ENCODE measurements around the gene ERGIC3. TPM values are rescaled to one million over a fixed set of nuclear protein-coding genes. Genes with fewer than 3 reads are reported as not detected.

The ERGIC3 gene
- total and polyA plus RNA-seq, 2 donors (not counting 1 experiment from before 2014, with no cell fraction given), result 191 to 254 TPM

DNA sequence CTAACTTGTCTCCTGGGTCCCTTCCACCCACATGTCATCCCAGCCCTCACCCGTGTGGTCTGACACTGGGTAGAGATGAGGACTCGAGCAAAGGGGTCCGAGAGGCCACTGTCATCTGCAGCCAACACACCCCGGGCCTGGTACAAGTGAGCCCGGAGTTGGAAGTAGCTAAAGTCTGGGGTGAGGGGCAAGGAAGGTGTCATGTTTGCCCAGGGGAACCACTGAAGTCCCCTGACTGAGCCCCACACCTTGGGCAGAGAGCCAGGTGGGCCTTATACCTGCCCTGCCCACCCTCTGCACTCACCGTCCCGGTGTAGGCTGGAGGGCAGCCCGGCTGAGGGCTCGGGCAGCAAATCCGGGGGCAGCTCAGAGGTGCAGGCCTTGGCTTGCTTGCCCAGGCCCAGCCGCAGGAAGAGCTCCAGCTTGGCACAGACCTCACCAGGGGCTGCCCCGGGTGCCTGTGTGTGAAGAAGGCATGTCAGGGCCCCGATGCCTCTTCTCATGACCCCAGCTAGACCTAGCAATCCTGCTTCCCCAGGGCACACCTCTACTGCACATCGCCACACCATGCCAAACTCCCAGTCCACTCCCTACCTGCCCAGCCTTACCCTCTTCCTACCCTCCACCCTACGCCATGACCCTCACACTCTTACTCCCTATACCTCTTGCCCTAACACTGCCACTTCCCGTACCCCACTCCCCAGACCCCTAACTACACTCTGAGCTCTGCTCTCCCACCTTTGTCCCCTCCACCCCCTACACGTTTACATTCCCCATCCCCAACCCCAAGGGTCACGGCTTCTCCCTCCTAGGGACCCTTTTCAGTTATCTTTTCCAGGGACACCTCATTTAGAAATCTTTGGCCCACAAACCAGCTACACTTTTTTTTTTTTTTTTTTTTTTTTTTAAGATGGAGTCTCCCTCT lies 42.0 kb downstream of the ERGIC3 start:
- CTCF ChIA-PET, result no interaction called here
- Histone ChIP-seq H3K36me3 (replicated peaks in 1 of 2; ENCODE audit: control extremely low read depth in 1 of 2, control insufficient read depth in 1 of 2, extremely low read depth in 1 of 2, insufficient read depth in 2 of 2, low read length in 1 of 2) (no peaks in the 10 kb centered on the region), H3K27ac (ENCODE audit: low read length in 2 of 2) (no peak overlapping the region), H3K9ac (ENCODE audit: low read length) (no peak overlapping the region), H3K4me2 (replicated peaks; ENCODE audit: low read depth, low read length, poor library complexity, severe bottlenecking) (no peak overlapping the region), H3K4me3 (ENCODE audit: control extremely low read depth in 1 of 5, extremely low read depth in 1 of 5, insufficient read depth in 1 of 5, low read depth in 2 of 5, low read length in 4 of 5) (no peak overlapping the region), H3K4me1 (ENCODE audit: control insufficient read depth in 2 of 2, insufficient read depth in 2 of 2, low read length in 2 of 2) (no peaks in the 10 kb centered on the region), H3K27me3 (replicated peaks in 1 of 4; ENCODE audit: control extremely low read depth in 1 of 4, control insufficient read depth in 3 of 4, insufficient read depth in 4 of 4, low read length in 3 of 4) (peaks cover 0 to 8% (median 0%) of the 10 kb centered on the region in 4 experiments), H2AFZ (ENCODE audit: insufficient read depth, low read depth, low read length, poor library complexity, severe bottlenecking) (no peak overlapping the region), H4K20me1 (ENCODE audit: control insufficient read depth, insufficient read depth, low read length, poor library complexity, severe bottlenecking) (no peaks in the 10 kb centered on the region), H3K79me2 (ENCODE audit: control insufficient read depth, insufficient read depth, low read length) (no peaks in the 10 kb centered on the region), H3K9me3 (ENCODE audit: control extremely low read depth in 1 of 3, control insufficient read depth in 2 of 3, insufficient read depth in 1 of 3, low read length in 2 of 3) (peaks cover 0 to 14% (median 7%) of the 10 kb centered on the region in 3 donors)
- intact Hi-C loops (cut with micrococcal nuclease), result no loop called here
- ATAC-seq (ENCODE audit: low read depth), result no peak
- H3K4me3 Mint-ChIP-seq, result no peak overlapping the region
- DNase-seq, result no peak
- POLR2A ChIA-PET, result no interaction called here
- H3K27ac Mint-ChIP-seq, result no peak overlapping the region
- peaks cover 8% of the 10 kb centered on the region for H3K27me3 Mint-ChIP-seq
- H3K4me1 Mint-ChIP-seq, result no peaks in the 10 kb centered on the region
- H3K9me3 Mint-ChIP-seq (ENCODE audit: insufficient read depth), result peaks cover 4% of the 10 kb centered on the region
- WGBS (ENCODE audit: insufficient coverage), result 94% methylated on average over 16 of the region's 18 CpGs
- TF ChIP-seq EZH2 (IDR thresholded peaks at IDR 0.05; ENCODE audit: borderline replicate concordance, insufficient read depth, low read depth, low read length, poor library complexity, severe bottlenecking), result no peak
- TF ChIP-seq, protein P1, sequence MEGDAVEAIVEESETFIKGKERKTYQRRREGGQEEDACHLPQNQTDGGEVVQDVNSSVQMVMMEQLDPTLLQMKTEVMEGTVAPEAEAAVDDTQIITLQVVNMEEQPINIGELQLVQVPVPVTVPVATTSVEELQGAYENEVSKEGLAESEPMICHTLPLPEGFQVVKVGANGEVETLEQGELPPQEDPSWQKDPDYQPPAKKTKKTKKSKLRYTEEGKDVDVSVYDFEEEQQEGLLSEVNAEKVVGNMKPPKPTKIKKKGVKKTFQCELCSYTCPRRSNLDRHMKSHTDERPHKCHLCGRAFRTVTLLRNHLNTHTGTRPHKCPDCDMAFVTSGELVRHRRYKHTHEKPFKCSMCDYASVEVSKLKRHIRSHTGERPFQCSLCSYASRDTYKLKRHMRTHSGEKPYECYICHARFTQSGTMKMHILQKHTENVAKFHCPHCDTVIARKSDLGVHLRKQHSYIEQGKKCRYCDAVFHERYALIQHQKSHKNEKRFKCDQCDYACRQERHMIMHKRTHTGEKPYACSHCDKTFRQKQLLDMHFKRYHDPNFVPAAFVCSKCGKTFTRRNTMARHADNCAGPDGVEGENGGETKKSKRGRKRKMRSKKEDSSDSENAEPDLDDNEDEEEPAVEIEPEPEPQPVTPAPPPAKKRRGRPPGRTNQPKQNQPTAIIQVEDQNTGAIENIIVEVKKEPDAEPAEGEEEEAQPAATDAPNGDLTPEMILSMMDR (IDR thresholded peaks at IDR 0.05), result no peak

DNA sequence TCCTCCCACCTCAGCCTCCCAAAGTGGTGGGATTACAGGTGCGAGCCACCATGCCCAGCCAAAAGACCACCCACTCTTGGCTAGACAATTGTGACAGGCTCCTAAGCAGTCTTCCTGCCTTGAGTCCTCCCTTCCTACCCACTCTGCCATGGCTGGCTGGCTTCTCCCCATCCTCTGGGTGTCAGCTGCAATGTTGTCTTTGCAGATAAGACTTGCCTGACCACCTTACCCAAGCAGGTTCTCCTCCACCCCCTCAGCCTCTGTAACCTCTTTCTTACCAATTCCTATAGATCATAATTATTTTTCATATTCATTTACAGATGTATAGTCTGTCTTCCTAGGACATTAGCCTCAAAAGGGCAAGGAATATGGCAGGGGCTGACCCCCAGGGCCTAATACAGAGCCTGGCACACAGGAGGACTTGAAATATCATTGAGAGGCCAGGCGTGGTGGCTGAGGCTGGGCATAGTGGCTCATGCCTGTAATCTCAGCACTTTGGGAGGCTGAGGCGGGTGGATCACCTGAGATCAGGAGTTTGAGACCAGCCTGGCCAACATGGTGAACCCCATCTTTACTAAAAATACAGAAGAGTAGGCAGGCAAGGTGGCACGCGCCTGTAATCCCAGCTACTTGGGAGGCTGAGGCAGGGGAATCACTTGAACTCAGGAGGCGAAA lies 45.0 kb downstream of the ERGIC3 start:
- ChIA-PET CTCF (no interaction called here), POLR2A (no interaction called here)
- H3K9me3 ChIP-seq (ENCODE audit: control extremely low read depth in 1 of 3, control insufficient read depth in 2 of 3, insufficient read depth in 1 of 3, low read length in 2 of 3), result peaks cover 0 to 12% (median 2%) of the 10 kb centered on the region in 3 donors
- Mint-ChIP-seq H3K4me1 (no peaks in the 10 kb centered on the region), H3K27ac (no peak overlapping the region), H3K27me3 (peaks cover 8% of the 10 kb centered on the region), H3K9me3 (ENCODE audit: insufficient read depth) (no peaks in the 10 kb centered on the region), H3K4me3 (no peak overlapping the region)
- H3K4me2 ChIP-seq (replicated peaks; ENCODE audit: low read depth, low read length, poor library complexity, severe bottlenecking), result no peak overlapping the region
- no peaks in the 10 kb centered on the region for H3K36me3 ChIP-seq (replicated peaks in 1 of 2; ENCODE audit: control extremely low read depth in 1 of 2, control insufficient read depth in 1 of 2, extremely low read depth in 1 of 2, insufficient read depth in 2 of 2, low read length in 1 of 2)
- H3K79me2 ChIP-seq (ENCODE audit: control insufficient read depth, insufficient read depth, low read length), result no peaks in the 10 kb centered on the region
- TF ChIP-seq, protein P1 (IDR thresholded peaks at IDR 0.05), result no peak
- TF ChIP-seq EZH2 (IDR thresholded peaks at IDR 0.05; ENCODE audit: borderline replicate concordance, insufficient read depth, low read depth, low read length, poor library complexity, severe bottlenecking), result no peak
- H3K9ac ChIP-seq (ENCODE audit: low read length), result no peak overlapping the region
- H3K4me1 ChIP-seq (ENCODE audit: control insufficient read depth in 2 of 2, insufficient read depth in 2 of 2, low read length in 2 of 2), result no peaks in the 10 kb centered on the region
- no peak overlapping the region for H3K27ac ChIP-seq (ENCODE audit: low read length in 2 of 2)
- H3K4me3 ChIP-seq (ENCODE audit: control extremely low read depth in 1 of 5, extremely low read depth in 1 of 5, insufficient read depth in 1 of 5, low read depth in 2 of 5, low read length in 4 of 5), result no peak overlapping the region
- WGBS (ENCODE audit: insufficient coverage), result 97% methylated on average over 3 of the region's 6 CpGs
- no peak overlapping the region for H2AFZ ChIP-seq (ENCODE audit: insufficient read depth, low read depth, low read length, poor library complexity, severe bottlenecking)
- DNase-seq (no peak), ATAC-seq (ENCODE audit: low read depth) (no peak)
- H4K20me1 ChIP-seq (ENCODE audit: control insufficient read depth, insufficient read depth, low read length, poor library complexity, severe bottlenecking), result no peaks in the 10 kb centered on the region
- peaks cover 0 to under 1% (median 0%) of the 10 kb centered on the region in 4 experiments for H3K27me3 ChIP-seq (replicated peaks in 1 of 4; ENCODE audit: control extremely low read depth in 1 of 4, control insufficient read depth in 3 of 4, insufficient read depth in 4 of 4, low read length in 3 of 4)
- intact Hi-C loops (cut with micrococcal nuclease), result no loop called here
